Anterior cingulate cortex (tissue), 58 donors: ENCODE results near the gene CACNA2D2.

Source experiments
- DNase-seq, 58 donors: peaks; one replicate each; lab custom pipeline; 2025; lab: John Stamatoyannopoulos, UW

The CACNA2D2 gene

GRCh38 chr3:50503504-50504342 lies at the start of gene CACNA2D2:
Gene CACNA2D2, minus strand, starts transcription at chr3:50503634. Its CDS starts 211 bp downstream, at chr3:50503423.
- DNase-seq = peak in 49 of 58 donors; percentile 5 to 68 (median 31)

GRCh38 chr3:50552598-50552997 lies 49.2 kb upstream of the CACNA2D2 start:
- no peak for DNase-seq

GRCh38 chr3:50551681-50552435 lies 48.4 kb upstream of the CACNA2D2 start:
- DNase-seq = no peak

GRCh38 chr3:50551054-50551659 lies 47.7 kb upstream of the CACNA2D2 start:
- DNase-seq = no peak

- peak in 31 of 58 donors; percentile 3 to 69 (median 17) for DNase-seq
These were observed 46.8 kb upstream of the CACNA2D2 start for GRCh38 chr3:50550079-50550736.

- DNase-seq = peak in 1 of 58 donors; percentile 53
These were observed 45.8 kb upstream of the CACNA2D2 start for GRCh38 chr3:50549226-50549625.

GRCh38 chr3:50545781-50546180 lies 42.3 kb upstream of the CACNA2D2 start:
- DNase-seq = no peak

- peak in 52 of 58 donors; percentile 7 to 84 (median 40) for DNase-seq
These were observed 39.0 kb upstream of the CACNA2D2 start for GRCh38 chr3:50542177-50543034.

GRCh38 chr3:50539356-50540286 lies 36.2 kb upstream of the CACNA2D2 start:
- DNase-seq = no peak

GRCh38 chr3:50537421-50538129 lies 34.1 kb upstream of the CACNA2D2 start:
- no peak for DNase-seq

GRCh38 chr3:50536471-50537180 lies 33.2 kb upstream of the CACNA2D2 start:
- peak in 8 of 58 donors; percentile 3 to 65 (median 22) for DNase-seq

GRCh38 chr3:50534681-50535330 lies 31.4 kb upstream of the CACNA2D2 start:
- DNase-seq = no peak

- no peak for DNase-seq
These were observed 30.5 kb upstream of the CACNA2D2 start for GRCh38 chr3:50533807-50534461.

GRCh38 chr3:50533316-50533715 lies 29.9 kb upstream of the CACNA2D2 start:
- no peak for DNase-seq

GRCh38 chr3:50532062-50532705 lies 28.8 kb upstream of the CACNA2D2 start:
- no peak for DNase-seq

- DNase-seq = no peak
These were observed 27.8 kb upstream of the CACNA2D2 start for GRCh38 chr3:50531201-50531600.
